RPMI8226 (cell line): Measurements from ENCODE around the gene UCP3.

Source experiments
- DNase-seq: peaks from one replicate; pipeline ENCODE4 v3.0.0-alpha.2; 2015

UCP3 gene

DNA sequence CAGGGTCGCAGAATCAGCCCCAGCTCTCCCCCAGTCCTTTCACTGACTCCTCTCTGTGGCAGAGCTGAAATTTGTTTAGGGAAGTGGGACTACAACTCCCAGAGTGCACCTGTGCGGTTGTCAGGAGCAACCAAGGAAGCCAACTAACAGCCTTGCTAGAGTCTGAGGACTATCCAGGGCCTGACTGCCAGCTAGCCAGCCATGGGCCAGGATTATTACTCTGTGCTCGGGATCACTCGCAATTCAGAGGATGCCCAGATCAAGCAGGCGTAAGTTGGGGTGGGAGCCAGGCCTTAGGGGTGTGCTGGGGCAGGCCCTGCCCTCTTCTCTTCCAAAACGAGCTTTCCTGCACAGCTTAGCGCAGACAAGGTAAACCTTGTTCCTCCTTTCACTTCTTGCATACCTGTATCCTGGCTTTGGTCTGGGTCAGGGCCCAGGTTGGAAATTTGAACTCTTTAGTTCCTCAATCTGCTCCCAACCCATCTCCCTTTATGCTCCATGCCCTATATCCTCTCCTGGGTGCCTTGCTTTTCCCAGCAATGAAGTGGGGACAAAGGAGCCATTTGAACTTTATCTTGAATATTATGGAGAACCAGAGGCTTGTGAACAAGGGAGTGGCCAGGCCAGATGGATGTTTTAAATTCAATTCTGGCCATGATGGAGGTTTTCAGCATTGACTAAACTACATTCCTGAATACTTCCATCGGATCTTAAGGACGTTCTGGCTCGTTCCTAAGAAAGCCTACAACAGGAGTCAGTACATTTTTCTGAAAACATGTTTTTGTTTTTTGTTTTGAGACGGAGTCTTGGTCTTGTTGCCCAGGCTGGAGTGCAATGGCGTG lies 57.8 kb downstream of the UCP3 start, which contains the start of gene DNAJB13:
TSS of gene DNAJB13 (plus strand) at position 158 of the 842 bp plus-strand sequence. CDS start at position 202, 44 bp downstream.
- DNase-seq, result peak; percentile 67
